Astrocyte (in vitro differentiated cells and primary cell): ENCODE results near the gene ETV4. TPM values are rescaled to one million over a fixed set of nuclear protein-coding genes. Genes with fewer than 3 reads are reported as not detected.
A peak's percentile ranks its signal among the peaks of the same experiment; 100 is the strongest.

Source experiments
- DNase-seq: peaks from one replicate; pipeline ENCODE4 v3.0.0-alpha.2; 2010; ENCODE audit warnings: low read depth
- FAIRE-seq: peaks from 2 replicates; lab custom pipeline; 2011; peaks lifted over from hg19 to GRCh38; lab: Jason Lieb, UNC
- H2AFZ ChIP-seq: 2 replicates; pipeline ENCODE4 v1.6.0; 2012; ENCODE audit warnings: low read depth, low read length, inconsistent platforms
- H3K27ac ChIP-seq: 2 replicates; pipeline ENCODE4 v1.5.1; 2011; ENCODE audit warnings: low read depth, low read length, inconsistent platforms
- H3K27me3 ChIP-seq: 2 replicates; pipeline ENCODE4 v1.6.0; 2011; ENCODE audit warnings: low read length, inconsistent platforms; ENCODE audit not compliant: insufficient read depth
- H3K36me3 ChIP-seq: 2 replicates; pipeline ENCODE4 v1.5.1; 2011; ENCODE audit warnings: low read length, inconsistent platforms; ENCODE audit not compliant: insufficient read depth
- H3K4me1 ChIP-seq: 2 replicates; pipeline ENCODE4 v1.5.1; 2011; ENCODE audit warnings: low read length, inconsistent platforms; ENCODE audit not compliant: insufficient read depth
- H3K4me2 ChIP-seq: 2 replicates; pipeline ENCODE4 v1.6.0; 2012; ENCODE audit warnings: low read length, inconsistent platforms
- H3K4me3 ChIP-seq: 2 replicates; pipeline ENCODE4 v1.5.1; 2011; ENCODE audit warnings: low read depth, mild to moderate bottlenecking, low read length, inconsistent platforms; ENCODE audit not compliant: insufficient read depth
- H3K79me2 ChIP-seq: 2 replicates; pipeline ENCODE4 v1.6.0; 2012; ENCODE audit warnings: mild to moderate bottlenecking, low read length, inconsistent platforms; ENCODE audit not compliant: insufficient read depth
- H3K9ac ChIP-seq: 2 replicates; pipeline ENCODE4 v1.6.0; 2012; ENCODE audit warnings: mild to moderate bottlenecking, low read length, inconsistent platforms
- H3K9me3 ChIP-seq: 2 replicates; pipeline ENCODE4 v1.5.1; 2012; ENCODE audit warnings: low read depth, mild to moderate bottlenecking, low read length, inconsistent platforms; ENCODE audit not compliant: insufficient read depth
- H4K20me1 ChIP-seq: 2 replicates; pipeline ENCODE4 v1.6.0; 2012; ENCODE audit warnings: low read length, inconsistent platforms; ENCODE audit not compliant: insufficient read depth
- H3K27ac Mint-ChIP-seq: one replicate; pipeline ENCODE4 v1.8.0; 2021; ENCODE audit warnings: mild to moderate bottlenecking, mixed read lengths; ENCODE audit not compliant: unreplicated experiment
- H3K27me3 Mint-ChIP-seq: one replicate; pipeline ENCODE4 v1.8.0; 2021; ENCODE audit warnings: low read depth, mixed read lengths; ENCODE audit not compliant: unreplicated experiment
- H3K36me3 Mint-ChIP-seq: one replicate; pipeline ENCODE4 v1.8.0; 2021; ENCODE audit warnings: low read depth, mixed read lengths; ENCODE audit not compliant: unreplicated experiment
- H3K4me1 Mint-ChIP-seq: one replicate; pipeline ENCODE4 v1.8.0; 2021; ENCODE audit warnings: low read depth, mixed read lengths; ENCODE audit not compliant: unreplicated experiment
- H3K4me3 Mint-ChIP-seq: one replicate; pipeline ENCODE4 v1.8.0; 2021; ENCODE audit warnings: mild to moderate bottlenecking, moderate library complexity, mixed read lengths; ENCODE audit not compliant: unreplicated experiment
- H3K9me3 Mint-ChIP-seq: one replicate; pipeline ENCODE4 v1.8.0; 2021; ENCODE audit warnings: mild to moderate bottlenecking, mixed read lengths; ENCODE audit not compliant: unreplicated experiment
- EZH2 ChIP-seq: IDR thresholded peaks from 2 replicates; pipeline ENCODE4 v1.6.1; 2012; ENCODE audit warnings: mild to moderate bottlenecking, low read length, inconsistent platforms; ENCODE audit not compliant: insufficient read depth
- total RNA-seq: library from RNA; stranded (reverse); gene quantifications from 2 replicates; pipeline ENCODE4 v1.2.1, GENCODE V29; 2021
- TF ChIP-seq, protein P1 (sequence below): IDR thresholded peaks from 2 replicates; pipeline ENCODE4 v1.5.1; 2011; ENCODE audit warnings: low read depth, mild to moderate bottlenecking, inconsistent platforms, low read length, moderate library complexity; ENCODE audit not compliant: insufficient read depth

The ETV4 gene
- total RNA-seq, 1 donor from 2014 or later = 11.4 TPM

DNA sequence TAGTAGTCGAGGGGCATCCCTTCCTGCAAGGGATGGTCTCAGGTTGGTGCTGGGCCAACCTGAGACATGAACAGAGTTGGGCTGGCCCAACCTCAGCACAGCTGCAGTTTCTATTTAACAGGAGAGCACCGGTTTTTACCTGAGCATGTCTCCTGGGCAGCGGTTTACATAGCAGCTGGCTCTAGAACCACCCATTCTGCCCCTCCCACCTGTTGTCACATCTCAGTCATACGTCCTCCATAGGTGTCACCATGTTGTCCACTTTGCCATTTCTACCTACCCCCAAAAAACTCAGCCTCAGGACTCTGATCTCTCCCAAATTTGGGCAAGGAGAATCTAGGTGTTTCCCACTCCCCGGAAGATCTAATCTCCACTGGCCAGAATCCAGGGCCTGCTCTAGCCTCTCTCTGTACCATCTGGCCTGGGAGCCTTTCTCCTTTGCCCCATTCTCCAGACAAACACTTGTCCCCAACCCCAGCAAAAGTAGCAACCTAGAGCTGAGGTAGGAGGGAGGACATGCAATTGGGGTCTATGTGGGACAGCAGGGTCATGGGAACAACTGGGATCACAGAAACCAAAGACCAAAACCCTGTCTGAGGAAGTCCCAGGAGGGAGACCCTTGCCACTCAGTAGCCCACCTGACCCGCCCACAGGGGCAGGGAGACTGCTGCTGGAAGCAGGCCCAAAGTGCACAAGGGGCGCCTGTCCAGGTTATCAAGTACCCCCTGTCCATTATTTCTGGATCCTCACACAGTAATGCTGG, 19.1 kb downstream of the ETV4 start:
- peaks cover 44% of the 10 kb centered on the region for H3K4me1 Mint-ChIP-seq
- H3K4me1 ChIP-seq = peaks cover 24% of the 10 kb centered on the region
- peaks cover 3% of the 10 kb centered on the region for H4K20me1 ChIP-seq
- H3K9me3 ChIP-seq = no peaks in the 10 kb centered on the region
- H3K27ac Mint-ChIP-seq = no peak overlapping the region
- peaks cover 15% of the 10 kb centered on the region for H3K36me3 Mint-ChIP-seq
- no peak overlapping the region for H3K27ac ChIP-seq
- H3K9me3 Mint-ChIP-seq = no peaks in the 10 kb centered on the region
- no peak overlapping the region for H3K4me3 Mint-ChIP-seq
- H3K27me3 Mint-ChIP-seq = no peaks in the 10 kb centered on the region
- H3K79me2 ChIP-seq = no peaks in the 10 kb centered on the region
- no peak overlapping the region for H3K4me2 ChIP-seq
- DNase-seq (no peak), FAIRE-seq (no peak)
- H3K36me3 ChIP-seq = peaks cover 16% of the 10 kb centered on the region
- no peaks in the 10 kb centered on the region for H3K27me3 ChIP-seq
- TF ChIP-seq EZH2 = no peak
- H3K4me3 ChIP-seq = no peak overlapping the region
- no peak overlapping the region for H3K9ac ChIP-seq
- no peak overlapping the region for H2AFZ ChIP-seq

DNA sequence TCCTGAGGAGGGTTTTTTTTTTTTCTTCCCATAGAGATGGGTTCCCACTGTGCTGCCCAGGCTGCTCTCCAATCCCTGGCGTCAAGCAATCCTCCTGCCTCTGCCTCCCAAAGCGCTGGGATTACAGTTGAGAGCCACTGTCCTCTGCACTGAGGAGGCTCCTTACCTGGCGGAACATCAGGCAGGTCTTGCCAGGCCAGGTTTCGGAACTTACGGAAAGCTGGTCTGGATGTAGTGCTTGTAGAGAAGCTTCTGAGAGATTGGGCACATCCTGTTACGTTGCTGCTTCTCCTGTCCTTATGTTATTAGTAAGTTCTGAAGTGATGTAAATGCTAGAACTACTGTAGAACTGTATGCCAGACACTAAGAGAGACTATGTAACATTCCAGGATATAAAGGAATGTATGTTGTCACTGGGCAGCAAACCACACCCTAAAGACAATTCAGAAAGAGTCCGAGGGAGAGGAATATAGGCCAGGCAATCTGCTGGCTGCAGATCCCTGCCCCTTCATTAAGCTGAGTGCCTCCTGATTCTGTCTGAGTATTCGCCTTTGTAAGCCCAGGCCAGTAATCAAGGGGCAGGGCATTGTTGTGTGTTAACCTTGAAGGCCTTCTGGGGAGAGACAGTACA, 21.1 kb downstream of the ETV4 start:
- Mint-ChIP-seq H3K4me3 (no peak overlapping the region), H3K36me3 (peaks cover 23% of the 10 kb centered on the region)
- no peak for TF ChIP-seq EZH2
- TF ChIP-seq, protein P1, sequence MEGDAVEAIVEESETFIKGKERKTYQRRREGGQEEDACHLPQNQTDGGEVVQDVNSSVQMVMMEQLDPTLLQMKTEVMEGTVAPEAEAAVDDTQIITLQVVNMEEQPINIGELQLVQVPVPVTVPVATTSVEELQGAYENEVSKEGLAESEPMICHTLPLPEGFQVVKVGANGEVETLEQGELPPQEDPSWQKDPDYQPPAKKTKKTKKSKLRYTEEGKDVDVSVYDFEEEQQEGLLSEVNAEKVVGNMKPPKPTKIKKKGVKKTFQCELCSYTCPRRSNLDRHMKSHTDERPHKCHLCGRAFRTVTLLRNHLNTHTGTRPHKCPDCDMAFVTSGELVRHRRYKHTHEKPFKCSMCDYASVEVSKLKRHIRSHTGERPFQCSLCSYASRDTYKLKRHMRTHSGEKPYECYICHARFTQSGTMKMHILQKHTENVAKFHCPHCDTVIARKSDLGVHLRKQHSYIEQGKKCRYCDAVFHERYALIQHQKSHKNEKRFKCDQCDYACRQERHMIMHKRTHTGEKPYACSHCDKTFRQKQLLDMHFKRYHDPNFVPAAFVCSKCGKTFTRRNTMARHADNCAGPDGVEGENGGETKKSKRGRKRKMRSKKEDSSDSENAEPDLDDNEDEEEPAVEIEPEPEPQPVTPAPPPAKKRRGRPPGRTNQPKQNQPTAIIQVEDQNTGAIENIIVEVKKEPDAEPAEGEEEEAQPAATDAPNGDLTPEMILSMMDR = no peak

DNA sequence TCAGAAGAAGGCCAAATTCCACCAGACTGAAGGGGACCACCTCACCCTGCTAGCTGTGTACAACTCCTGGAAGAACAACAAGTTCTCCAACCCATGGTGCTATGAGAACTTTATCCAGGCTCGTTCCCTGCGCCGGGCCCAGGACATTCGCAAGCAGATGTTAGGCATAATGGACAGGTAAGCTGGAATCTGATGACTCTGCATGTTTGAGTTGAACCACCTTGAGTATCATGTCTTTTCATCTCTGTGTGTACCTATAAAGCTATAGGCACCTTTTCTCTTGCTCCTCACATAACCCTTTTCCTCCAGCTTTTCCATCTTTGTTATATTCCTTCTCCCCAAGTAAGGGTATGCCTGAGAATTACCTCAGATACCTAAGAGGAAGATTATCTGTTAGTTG, 24.8 kb downstream of the ETV4 start:
- Histone ChIP-seq H3K4me1 (peaks cover 16% of the 10 kb centered on the region), H3K27ac (no peak overlapping the region), H2AFZ (no peak overlapping the region), H3K27me3 (no peaks in the 10 kb centered on the region), H3K9me3 (no peaks in the 10 kb centered on the region), H3K79me2 (no peaks in the 10 kb centered on the region), H3K4me3 (no peak overlapping the region), H3K4me2 (no peak overlapping the region), H4K20me1 (peaks cover 10% of the 10 kb centered on the region), H3K36me3 (peaks cover 46% of the 10 kb centered on the region), H3K9ac (no peak overlapping the region)
- FAIRE-seq (no peak), DNase-seq (no peak)
- no peak overlapping the region for H3K4me3 Mint-ChIP-seq
- peaks cover 36% of the 10 kb centered on the region for H3K4me1 Mint-ChIP-seq
- H3K9me3 Mint-ChIP-seq = no peaks in the 10 kb centered on the region
- no peaks in the 10 kb centered on the region for H3K27me3 Mint-ChIP-seq
- H3K27ac Mint-ChIP-seq = peak overlapping the region; percentile 66
- TF ChIP-seq, protein P1 = no peak
- TF ChIP-seq EZH2 = no peak
- peaks cover 20% of the 10 kb centered on the region for H3K36me3 Mint-ChIP-seq

More for the DNA sequence above, 21.1 kb downstream of the ETV4 start:
- H3K79me2 ChIP-seq = no peaks in the 10 kb centered on the region
- H3K4me2 ChIP-seq = no peak overlapping the region
- H3K36me3 ChIP-seq = peaks cover 33% of the 10 kb centered on the region
- H3K27me3 ChIP-seq = no peaks in the 10 kb centered on the region
- Mint-ChIP-seq H3K9me3 (no peaks in the 10 kb centered on the region), H3K27ac (peak overlapping the region; percentile 90), H3K4me1 (peaks cover 30% of the 10 kb centered on the region), H3K27me3 (no peaks in the 10 kb centered on the region)
- peaks cover 3% of the 10 kb centered on the region for H4K20me1 ChIP-seq
- H3K4me3 ChIP-seq = no peak overlapping the region
- H3K9ac ChIP-seq = peak overlapping the region; percentile 29
- H3K4me1 ChIP-seq = peaks cover 9% of the 10 kb centered on the region
- H3K27ac ChIP-seq = no peak overlapping the region
- DNase-seq (peak; percentile 25), FAIRE-seq (no peak)
- H3K9me3 ChIP-seq = no peaks in the 10 kb centered on the region
- no peak overlapping the region for H2AFZ ChIP-seq
